ENCODE data around the gene PKNOX2. TPM values are rescaled to one million over a fixed set of nuclear protein-coding genes. Genes with fewer than 3 reads are reported as not detected.

The PKNOX2 gene
- total and polyA plus RNA-seq, 9 of the 15 experiments (the other 6 are each of a cell fraction or from before 2014, with no cell fraction given) = not detected

GRCh38 chr11:125344846-125345420 lies 180.4 kb downstream of the PKNOX2 start (continued):
- no peak for TF ChIP-seq TEAD2 (tag; IDR thresholded peaks at IDR 0.05)
- TF ChIP-seq SETDB1 (IDR thresholded peaks at IDR 0.05; ENCODE audit: low read length) = no peak
- TF ChIP-seq POU5F1 (IDR thresholded peaks at IDR 0.05; ENCODE audit: borderline replicate concordance, low read depth, low read length, partially characterized antibody) = no peak
- TF ChIP-seq SNAPC5 (CRISPR knock-in tag; IDR thresholded peaks at IDR 0.05) = no peak

DNA sequence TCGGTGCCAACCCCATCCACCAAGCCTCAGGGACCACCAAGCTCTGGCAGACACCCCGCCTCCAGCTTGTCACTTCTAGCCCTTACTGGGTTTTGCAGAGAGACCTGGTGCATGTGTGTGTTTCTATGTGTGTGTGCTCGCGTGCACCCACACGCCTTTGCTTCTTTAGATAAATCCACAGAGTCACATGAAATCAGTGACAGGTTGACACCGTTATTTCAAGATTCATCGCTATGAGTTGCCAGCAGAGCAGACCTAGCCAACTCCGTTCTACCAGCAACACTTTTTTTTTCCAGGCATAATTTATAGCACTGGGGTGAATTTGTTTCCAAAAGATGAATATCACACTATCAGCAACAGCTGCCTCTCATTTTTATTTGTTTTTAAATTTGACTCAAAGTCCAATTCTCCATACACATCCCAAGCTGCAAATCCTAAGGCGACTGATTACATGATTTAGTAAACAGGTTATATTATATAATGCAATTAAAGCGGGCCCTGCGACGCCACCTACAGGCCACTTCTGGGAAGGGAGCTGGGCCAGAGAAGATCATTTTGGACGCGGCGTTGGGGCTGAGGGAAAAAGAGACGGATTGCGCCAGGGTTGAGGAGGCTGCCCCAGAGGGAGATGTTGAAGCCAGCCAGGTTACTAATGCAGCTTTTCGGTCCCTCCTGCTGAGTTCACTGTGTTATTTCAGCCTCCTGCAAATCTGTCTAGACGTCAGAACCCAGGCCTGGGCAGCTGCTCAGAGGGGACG lies 181.0 kb downstream of the PKNOX2 start:
- CTCF ChIA-PET (ENCODE audit: low intra/inter-chr PET ratio) = interaction anchor here (1.7 kb wide), 1 partner anchor 384 kb away, joined by 9 read pairs; no protein-coding TSS in a partner anchor
- in situ Hi-C loops (cut with MboI) = loop anchor here (25.0 kb wide), 1 partner anchor 383 kb away; the partner anchor contains the start of gene CCDC15
- Histone ChIP-seq H3K4me3 (no peak overlapping the region), H3K36me3 (ENCODE audit: control insufficient read depth, insufficient read depth, low read length) (no peaks in the 10 kb centered on the region), H3K79me2 (ENCODE audit: control insufficient read depth, insufficient read depth, low read length) (no peaks in the 10 kb centered on the region), H3K9me3 (replicated peaks; ENCODE audit: control insufficient read depth, insufficient read depth, low read depth, low read length) (no peaks in the 10 kb centered on the region), H3K27ac (ENCODE audit: extremely low read depth, low read depth, low read length) (no peak overlapping the region), H3K27me3 (ENCODE audit: control insufficient read depth in 2 of 2, insufficient read depth in 2 of 2, low read length in 2 of 2) (peaks cover 31 to 86% of the 10 kb centered on the region in 2 experiments), H4K20me1 (replicated peaks; ENCODE audit: control insufficient read depth, insufficient read depth, low read length) (no peaks in the 10 kb centered on the region), H2AFZ (ENCODE audit: low read depth, low read length) (no peak overlapping the region), H3K4me1 (replicated peaks in 1 of 2; ENCODE audit: control insufficient read depth in 2 of 2, insufficient read depth in 2 of 2, low read length in 2 of 2) (peaks cover 0 to 2% of the 10 kb centered on the region in 2 experiments; a peak in 1 of 5 replicates), H3K4me2 (ENCODE audit: insufficient read depth, low read length) (no peak overlapping the region), H3K9me1 (ENCODE audit: control insufficient read depth, insufficient read depth, low read length) (peaks cover 2% of the 10 kb centered on the region), H3K9ac (ENCODE audit: insufficient read depth in 1 of 2, low read depth in 2 of 2, low read length in 2 of 2) (no peak overlapping the region)
- BruUV-seq (replicated peaks) = no TSS peak
- POLR2A ChIA-PET = interaction anchor here (2.0 kb wide), 1 partner anchor 16 kb away, joined by 7 read pairs; no protein-coding TSS in a partner anchor
- ATAC-seq = peak; percentile 87
- FAIRE-seq = peak; percentile 75
- intact Hi-C loops (cut with micrococcal nuclease) = loop anchor here (5.0 to 10.0 kb wide), 2 partner anchors 181 to 203 kb away; partner anchors contain the start of gene PKNOX2
- 2% methylated on average over 19 of the region's 20 CpGs for WGBS (ENCODE audit: insufficient coverage, low coverage, missing lambda C conversion rate)
- DNase-seq (ENCODE audit: extremely low read depth in 1 of 4, low spot score in 3 of 4) = peak; percentile 60 to 75 (median 70)
- TF ChIP-seq SMARCA5 (IDR thresholded peaks at IDR 0.05) = no peak
- no peak for TF ChIP-seq ZC3H11A (IDR thresholded peaks at IDR 0.05; ENCODE audit: low read depth, low read length)
- no peak for TF ChIP-seq HMGN3 (IDR thresholded peaks at IDR 0.05; ENCODE audit: borderline replicate concordance, extremely low read depth, insufficient read length, low read depth, low read length)
- TF ChIP-seq ZNF449 (CRISPR knock-in tag; IDR thresholded peaks at IDR 0.05) = no peak
- TF ChIP-seq SLC30A9 (CRISPR knock-in tag; IDR thresholded peaks at IDR 0.05) = no peak
- TF ChIP-seq ZNF644 (tag; IDR thresholded peaks at IDR 0.05; ENCODE audit: low read depth) = no peak
- TF ChIP-seq SRSF9 (IDR thresholded peaks at IDR 0.05; ENCODE audit: borderline replicate concordance, low read depth, low read length) = no peak
- TF ChIP-seq, protein P1, sequence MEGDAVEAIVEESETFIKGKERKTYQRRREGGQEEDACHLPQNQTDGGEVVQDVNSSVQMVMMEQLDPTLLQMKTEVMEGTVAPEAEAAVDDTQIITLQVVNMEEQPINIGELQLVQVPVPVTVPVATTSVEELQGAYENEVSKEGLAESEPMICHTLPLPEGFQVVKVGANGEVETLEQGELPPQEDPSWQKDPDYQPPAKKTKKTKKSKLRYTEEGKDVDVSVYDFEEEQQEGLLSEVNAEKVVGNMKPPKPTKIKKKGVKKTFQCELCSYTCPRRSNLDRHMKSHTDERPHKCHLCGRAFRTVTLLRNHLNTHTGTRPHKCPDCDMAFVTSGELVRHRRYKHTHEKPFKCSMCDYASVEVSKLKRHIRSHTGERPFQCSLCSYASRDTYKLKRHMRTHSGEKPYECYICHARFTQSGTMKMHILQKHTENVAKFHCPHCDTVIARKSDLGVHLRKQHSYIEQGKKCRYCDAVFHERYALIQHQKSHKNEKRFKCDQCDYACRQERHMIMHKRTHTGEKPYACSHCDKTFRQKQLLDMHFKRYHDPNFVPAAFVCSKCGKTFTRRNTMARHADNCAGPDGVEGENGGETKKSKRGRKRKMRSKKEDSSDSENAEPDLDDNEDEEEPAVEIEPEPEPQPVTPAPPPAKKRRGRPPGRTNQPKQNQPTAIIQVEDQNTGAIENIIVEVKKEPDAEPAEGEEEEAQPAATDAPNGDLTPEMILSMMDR (IDR thresholded peaks at IDR 0.05 in 2 of 3, conservative IDR thresholded peaks at IDR 0.05 in 1 of 3; ENCODE audit: insufficient read depth in 2 of 3, low read depth in 1 of 3, low read length in 3 of 3) = peak; percentile 75 to 87 (median 77)
- peak; percentile 62 for TF ChIP-seq SMC3 (conservative IDR thresholded peaks at IDR 0.05; ENCODE audit: insufficient read depth, low read depth, low read length)
- no peak for TF ChIP-seq ZNF354B (CRISPR knock-in tag; IDR thresholded peaks at IDR 0.05)
